Measurements from ENCODE around the gene HAUS8. TPM values are rescaled to one million over a fixed set of nuclear protein-coding genes. Genes with fewer than 3 reads are reported as not detected.

HAUS8 gene
- total and polyA plus RNA-seq, 9 of the 15 experiments (the other 6 are each of a cell fraction or from before 2014, with no cell fraction given): 20.5 to 53.2 (median 36.0) TPM

DNA sequence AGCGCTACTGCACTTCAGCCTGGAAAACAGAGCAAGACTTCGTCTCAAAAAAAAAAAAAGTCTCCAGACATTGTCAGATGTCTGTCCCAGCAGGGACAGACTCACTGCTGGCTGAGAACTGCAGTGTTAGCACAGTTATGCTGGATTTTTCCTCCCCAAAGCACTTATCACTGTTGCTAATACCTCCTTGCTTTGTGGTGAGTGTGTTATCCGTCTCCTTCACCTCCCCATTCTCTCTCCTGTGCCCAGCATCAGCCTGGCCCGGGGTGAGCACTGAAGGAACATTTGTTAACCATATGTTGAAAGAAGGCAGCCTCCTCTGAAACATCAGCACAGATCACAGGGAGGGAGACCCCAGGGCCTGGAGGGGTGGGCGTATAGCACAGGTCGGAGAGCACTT is 11.6 kb upstream of the HAUS8 start (continued):
- TF ChIP-seq, protein P1, sequence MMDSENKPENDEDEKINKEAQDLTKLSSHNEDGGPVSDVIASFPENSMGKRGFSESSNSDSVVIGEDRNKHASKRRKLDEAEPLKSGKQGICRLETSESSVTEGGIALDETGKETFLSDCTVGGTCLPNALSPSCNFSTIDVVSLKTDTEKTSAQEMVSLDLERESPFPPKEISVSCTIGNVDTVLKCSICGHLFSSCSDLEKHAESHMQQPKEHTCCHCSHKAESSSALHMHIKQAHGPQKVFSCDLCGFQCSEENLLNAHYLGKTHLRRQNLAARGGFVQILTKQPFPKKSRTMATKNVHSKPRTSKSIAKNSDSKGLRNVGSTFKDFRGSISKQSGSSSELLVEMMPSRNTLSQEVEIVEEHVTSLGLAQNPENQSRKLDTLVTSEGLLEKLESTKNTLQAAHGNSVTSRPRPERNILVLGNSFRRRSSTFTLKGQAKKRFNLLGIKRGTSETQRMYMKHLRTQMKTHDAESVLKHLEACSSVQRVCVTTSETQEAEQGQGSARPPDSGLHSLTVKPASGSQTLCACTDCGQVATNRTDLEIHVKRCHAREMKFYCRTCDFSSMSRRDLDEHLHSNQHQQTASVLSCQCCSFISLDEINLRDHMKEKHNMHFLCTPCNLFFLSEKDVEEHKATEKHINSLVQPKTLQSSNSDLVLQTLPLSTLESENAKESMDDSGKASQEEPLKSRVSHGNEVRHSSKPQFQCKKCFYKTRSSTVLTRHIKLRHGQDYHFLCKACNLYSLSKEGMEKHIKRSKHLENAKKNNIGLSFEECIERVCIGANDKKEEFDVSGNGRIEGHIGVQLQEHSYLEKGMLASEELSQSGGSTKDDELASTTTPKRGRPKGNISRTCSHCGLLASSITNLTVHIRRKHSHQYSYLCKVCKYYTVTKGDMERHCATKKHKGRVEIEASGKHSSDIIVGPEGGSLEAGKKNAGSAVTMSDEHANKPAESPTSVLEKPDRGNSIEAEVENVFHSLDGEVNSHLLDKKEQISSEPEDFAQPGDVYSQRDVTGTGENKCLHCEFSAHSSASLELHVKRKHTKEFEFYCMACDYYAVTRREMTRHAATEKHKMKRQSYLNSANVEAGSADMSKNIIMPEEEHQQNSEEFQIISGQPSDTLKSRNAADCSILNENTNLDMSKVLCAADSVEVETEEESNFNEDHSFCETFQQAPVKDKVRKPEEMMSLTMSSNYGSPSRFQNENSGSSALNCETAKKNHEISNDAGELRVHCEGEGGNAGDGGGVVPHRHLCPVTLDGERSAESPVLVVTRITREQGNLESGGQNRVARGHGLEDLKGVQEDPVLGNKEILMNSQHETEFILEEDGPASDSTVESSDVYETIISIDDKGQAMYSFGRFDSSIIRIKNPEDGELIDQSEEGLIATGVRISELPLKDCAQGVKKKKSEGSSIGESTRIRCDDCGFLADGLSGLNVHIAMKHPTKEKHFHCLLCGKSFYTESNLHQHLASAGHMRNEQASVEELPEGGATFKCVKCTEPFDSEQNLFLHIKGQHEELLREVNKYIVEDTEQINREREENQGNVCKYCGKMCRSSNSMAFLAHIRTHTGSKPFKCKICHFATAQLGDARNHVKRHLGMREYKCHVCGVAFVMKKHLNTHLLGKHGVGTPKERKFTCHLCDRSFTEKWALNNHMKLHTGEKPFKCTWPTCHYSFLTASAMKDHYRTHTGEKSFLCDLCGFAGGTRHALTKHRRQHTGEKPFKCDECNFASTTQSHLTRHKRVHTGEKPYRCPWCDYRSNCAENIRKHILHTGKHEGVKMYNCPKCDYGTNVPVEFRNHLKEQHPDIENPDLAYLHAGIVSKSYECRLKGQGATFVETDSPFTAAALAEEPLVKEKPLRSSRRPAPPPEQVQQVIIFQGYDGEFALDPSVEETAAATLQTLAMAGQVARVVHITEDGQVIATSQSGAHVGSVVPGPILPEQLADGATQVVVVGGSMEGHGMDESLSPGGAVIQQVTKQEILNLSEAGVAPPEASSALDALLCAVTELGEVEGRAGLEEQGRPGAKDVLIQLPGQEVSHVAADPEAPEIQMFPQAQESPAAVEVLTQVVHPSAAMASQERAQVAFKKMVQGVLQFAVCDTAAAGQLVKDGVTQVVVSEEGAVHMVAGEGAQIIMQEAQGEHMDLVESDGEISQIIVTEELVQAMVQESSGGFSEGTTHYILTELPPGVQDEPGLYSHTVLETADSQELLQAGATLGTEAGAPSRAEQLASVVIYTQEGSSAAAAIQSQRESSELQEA (IDR thresholded peaks at IDR 0.05; ENCODE audit: low read depth): no peak
- TF ChIP-seq, protein P2, sequence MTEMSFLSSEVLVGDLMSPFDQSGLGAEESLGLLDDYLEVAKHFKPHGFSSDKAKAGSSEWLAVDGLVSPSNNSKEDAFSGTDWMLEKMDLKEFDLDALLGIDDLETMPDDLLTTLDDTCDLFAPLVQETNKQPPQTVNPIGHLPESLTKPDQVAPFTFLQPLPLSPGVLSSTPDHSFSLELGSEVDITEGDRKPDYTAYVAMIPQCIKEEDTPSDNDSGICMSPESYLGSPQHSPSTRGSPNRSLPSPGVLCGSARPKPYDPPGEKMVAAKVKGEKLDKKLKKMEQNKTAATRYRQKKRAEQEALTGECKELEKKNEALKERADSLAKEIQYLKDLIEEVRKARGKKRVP (CRISPR knock-in tag; IDR thresholded peaks at IDR 0.05): no peak
- TF ChIP-seq MYBL2 (IDR thresholded peaks at IDR 0.05; ENCODE audit: low read depth) (no peak), MYBL2 (CRISPR knock-in tag; IDR thresholded peaks at IDR 0.05; ENCODE audit: borderline replicate concordance) (no peak)
